Endothelial cell of umbilical vein (primary cell): ENCODE measurements around the gene LCE4A. TPM values are rescaled to one million over a fixed set of nuclear protein-coding genes. Genes with fewer than 3 reads are reported as not detected.

Experiments
- BruUV-seq: library from RNA; stranded (reverse); fragments of 400-500 nt; replicated peaks from 2 replicates; lab custom pipeline; 2021; lab: Mats Ljungman, UMichigan
- CTCF ChIA-PET: fragments of 300-600, 350-600 bp; sonication (Branson Sonifier 250); formaldehyde crosslinking; loops from one replicate; lab custom pipeline; 2021; ENCODE audit warnings: antibody characterized with exemption, inconsistent platforms; lab: Charles Lee
- POLR2A ChIA-PET: fragments of 300-600, 350-600 bp; sonication (Branson Sonifier 250); formaldehyde crosslinking; loops from one replicate; lab custom pipeline; 2021; ENCODE audit warnings: antibody characterized with exemption, inconsistent platforms; lab: Charles Lee
- DNase-seq: peaks from one replicate; pipeline ENCODE4 v3.0.0-alpha.2; 2011; ENCODE audit warnings: low read depth, low spot score
- FAIRE-seq: peaks from 2 replicates; lab custom pipeline; 2011; peaks lifted over from hg19 to GRCh38; lab: Jason Lieb, UNC
- H2AFZ ChIP-seq: 2 replicates; pipeline ENCODE4 v1.6.0; 2012; ENCODE audit warnings: low read depth, low read length, control low read depth, inconsistent platforms
- H3K27ac ChIP-seq: 2 replicates; pipeline ENCODE4 v1.5.1; 2011; ENCODE audit warnings: low read depth, mild to moderate bottlenecking, control low read depth, low read length, moderate library complexity; ENCODE audit not compliant: insufficient read depth
- H3K27me3 ChIP-seq, 2 experiments: 2 replicates each; pipeline versions ENCODE4 v1.6.0 to v1.6.1; 2011; ENCODE audit warnings: low read length in 2 of 2, mixed read lengths in 1 of 2; ENCODE audit not compliant: control insufficient read depth in 2 of 2, insufficient read depth in 2 of 2
- H3K36me3 ChIP-seq, 2 experiments: 2 replicates in 1 of 2; 3 replicates in 1 of 2; pipeline ENCODE4 v1.5.1; 2011; ENCODE audit warnings: low read length in 2 of 2, mild to moderate bottlenecking in 1 of 2, moderate library complexity in 1 of 2; ENCODE audit not compliant: control insufficient read depth in 2 of 2, insufficient read depth in 2 of 2; ENCODE audit errors: extremely low read depth in 1 of 2
- H3K4me1 ChIP-seq: 3 replicates; pipeline ENCODE4 v1.5.1; 2011; ENCODE audit warnings: mild to moderate bottlenecking, low read length; ENCODE audit not compliant: control insufficient read depth, insufficient read depth; ENCODE audit errors: extremely low read depth
- H3K4me2 ChIP-seq: 2 replicates; pipeline ENCODE4 v1.6.1; 2011; ENCODE audit warnings: low read length, control low read depth, mixed read lengths; ENCODE audit not compliant: insufficient read depth
- H3K4me3 ChIP-seq, 3 experiments: fragments of 200-600 bp in 1 of 3; sonication (generic), shearing (Covaris generic) in 1 of 3; replicated peaks in 1 of 3; 2 replicates each; pipeline ENCODE4 v1.5.1; 2011 to 2016; ENCODE audit warnings: control low read depth in 3 of 3, low read length in 3 of 3, mild to moderate bottlenecking in 2 of 3, inconsistent platforms in 1 of 3, low read depth in 1 of 3, moderate library complexity in 1 of 3; ENCODE audit not compliant: insufficient read depth in 1 of 3
- H3K79me2 ChIP-seq: 2 replicates; pipeline ENCODE4 v1.6.0; 2012; ENCODE audit warnings: low read length, inconsistent platforms; ENCODE audit not compliant: control insufficient read depth, insufficient read depth
- H3K9ac ChIP-seq: replicated peaks from 2 replicates; pipeline ENCODE3; 2011; ENCODE audit warnings: low read length, control low read depth; ENCODE audit not compliant: insufficient read depth; ENCODE audit errors: extremely low read depth
- H3K9me1 ChIP-seq: replicated peaks from 3 replicates; pipeline ENCODE4 v1.6.0; 2011; ENCODE audit warnings: mild to moderate bottlenecking, low read length; ENCODE audit not compliant: control insufficient read depth, insufficient read depth; ENCODE audit errors: extremely low read depth
- H3K9me3 ChIP-seq: replicated peaks from 2 replicates; pipeline ENCODE4 v1.5.1; 2012; ENCODE audit warnings: low read length, inconsistent platforms; ENCODE audit not compliant: control insufficient read depth, insufficient read depth
- H4K20me1 ChIP-seq: replicated peaks from 2 replicates; pipeline ENCODE3; 2011; ENCODE audit warnings: mild to moderate bottlenecking, low read length; ENCODE audit not compliant: control insufficient read depth, insufficient read depth; ENCODE audit errors: extremely low read depth
- EZH2 ChIP-seq: IDR thresholded peaks from 2 replicates; pipeline ENCODE4 v1.6.1; 2012; ENCODE audit warnings: borderline replicate concordance, low read depth, mild to moderate bottlenecking, moderate library complexity, low read length, inconsistent platforms; ENCODE audit not compliant: severe bottlenecking
- FOS ChIP-seq: IDR thresholded peaks from 2 replicates; pipeline ENCODE4 v1.6.1; 2011; ENCODE audit warnings: mild to moderate bottlenecking, low read length, moderate library complexity, borderline replicate concordance; ENCODE audit not compliant: insufficient read depth
- GATA2 ChIP-seq: IDR thresholded peaks from 2 replicates; pipeline ENCODE4 v1.7.0; 2011; ENCODE audit warnings: low read depth, mild to moderate bottlenecking, moderate library complexity, mixed read lengths, low read length; ENCODE audit not compliant: insufficient read length, insufficient read depth
- JUN ChIP-seq: IDR thresholded peaks from 2 replicates; pipeline ENCODE4 v1.6.1; 2011; ENCODE audit warnings: borderline replicate concordance, low read depth; ENCODE audit not compliant: insufficient read length, insufficient read depth
- MYC ChIP-seq: IDR thresholded peaks from one replicate; pipeline ENCODE4 v1.6.1; 2011; ENCODE audit warnings: mild to moderate bottlenecking, low read depth, low read length
- POLR2A ChIP-seq: IDR thresholded peaks from 2 replicates; pipeline ENCODE4 v1.6.1; 2012; ENCODE audit warnings: low read depth, mild to moderate bottlenecking, control low read depth, low read length
- POLR2AphosphoS5 ChIP-seq: IDR thresholded peaks from 2 replicates; pipeline ENCODE4 v1.6.1; 2012; ENCODE audit warnings: low read depth, mild to moderate bottlenecking, control low read depth, low read length, moderate library complexity; ENCODE audit not compliant: insufficient read depth
- dilution Hi-C: fragments of 300-500 bp; cut with MboI; formaldehyde crosslinking; loops from one replicate; pipeline ENCODE4 v1.15.0; 2019; ENCODE audit warnings: low sequenced_read_pairs; ENCODE audit not compliant: extremely low pct_ligation_motif_present
- intact Hi-C: fragments of 100-400 bp; cut with micrococcal nuclease; formaldehyde crosslinking; loops from one replicate; pipeline ENCODE4 v1.10.0; 2022
- polyA plus RNA-seq, 4 experiments: library from polyadenylated mRNA; depleted of rRNA in 3 of 4; stranded (reverse) in 3 of 4; unstranded in 1 of 4; fragments of >200 nt; gene quantifications; 2 replicates each; pipeline versions ENCODE4 v1.2.1 to v1.2.3, GENCODE V29; 2011 to 2012; ENCODE audit warnings: missing spikeins in 1 of 4
- total RNA-seq: library from RNA; stranded (reverse); gene quantifications from 2 replicates; pipeline ENCODE4 v1.2.3, GENCODE V29; 2021
- TF ChIP-seq, protein P1 (sequence below), 2 donors: IDR thresholded peaks; 1 replicate in 1 of 2; 2 replicates in 1 of 2; pipeline ENCODE4 v1.5.1; 2011; ENCODE audit warnings: low read length in 2 of 2, mild to moderate bottlenecking in 2 of 2, moderate library complexity in 2 of 2, control low read depth in 1 of 2, inconsistent platforms in 1 of 2, low read depth in 1 of 2; ENCODE audit not compliant: insufficient read depth in 1 of 2; ENCODE audit errors: extremely low read depth in 1 of 2
- TF ChIP-seq, protein P2 (sequence below): IDR thresholded peaks from 2 replicates; pipeline ENCODE4 v1.6.1; 2011; ENCODE audit not compliant: insufficient read depth, insufficient read length

The LCE4A gene
- total and polyA plus RNA-seq, 2 donors (not counting 3 experiments of a cell fraction or from before 2014, with no cell fraction given), result not detected

DNA sequence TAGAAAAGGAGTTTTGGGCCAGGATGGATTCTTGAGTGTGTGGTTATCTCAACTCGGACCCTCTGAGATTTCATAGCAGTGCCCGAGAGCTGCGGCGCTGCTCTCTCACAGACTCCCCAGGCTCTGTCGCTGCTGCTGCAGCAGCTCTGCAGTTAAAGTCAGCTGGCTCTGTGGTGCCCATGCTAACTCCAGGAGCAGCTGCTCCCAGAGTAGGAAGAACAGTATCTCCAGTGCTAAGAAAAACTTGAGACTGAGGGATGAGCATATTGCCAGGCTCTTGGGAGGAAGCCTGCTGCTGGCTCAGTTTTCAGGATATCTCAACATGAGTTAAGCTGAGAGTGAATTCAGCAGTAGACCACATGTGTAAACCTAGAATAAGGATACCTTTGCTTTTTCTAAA is 40.3 kb upstream of the LCE4A start:
- Histone ChIP-seq H4K20me1 (no peaks in the 10 kb centered on the region), H3K9me1 (no peaks in the 10 kb centered on the region), H2AFZ (no peak overlapping the region), H3K27ac (no peak overlapping the region), H3K27me3 (no peaks in the 10 kb centered on the region), H3K4me3 (no peak overlapping the region), H3K4me2 (no peak overlapping the region), H3K9ac (no peak overlapping the region), H3K4me1 (no peaks in the 10 kb centered on the region), H3K36me3 (no peaks in the 10 kb centered on the region), H3K9me3 (no peaks in the 10 kb centered on the region), H3K79me2 (no peaks in the 10 kb centered on the region)
- DNase-seq, result no peak
- ChIA-PET POLR2A (no interaction called here), CTCF (no interaction called here)
- dilution Hi-C loops (no loop called here), intact Hi-C loops (no loop called here)
- BruUV-seq, result no TSS peak
- no peak for FAIRE-seq
- TF ChIP-seq POLR2A (no peak), POLR2AphosphoS5 (no peak), GATA2 (no peak), MYC (no peak), JUN (no peak), EZH2 (no peak), FOS (no peak)
- TF ChIP-seq, protein P1, sequence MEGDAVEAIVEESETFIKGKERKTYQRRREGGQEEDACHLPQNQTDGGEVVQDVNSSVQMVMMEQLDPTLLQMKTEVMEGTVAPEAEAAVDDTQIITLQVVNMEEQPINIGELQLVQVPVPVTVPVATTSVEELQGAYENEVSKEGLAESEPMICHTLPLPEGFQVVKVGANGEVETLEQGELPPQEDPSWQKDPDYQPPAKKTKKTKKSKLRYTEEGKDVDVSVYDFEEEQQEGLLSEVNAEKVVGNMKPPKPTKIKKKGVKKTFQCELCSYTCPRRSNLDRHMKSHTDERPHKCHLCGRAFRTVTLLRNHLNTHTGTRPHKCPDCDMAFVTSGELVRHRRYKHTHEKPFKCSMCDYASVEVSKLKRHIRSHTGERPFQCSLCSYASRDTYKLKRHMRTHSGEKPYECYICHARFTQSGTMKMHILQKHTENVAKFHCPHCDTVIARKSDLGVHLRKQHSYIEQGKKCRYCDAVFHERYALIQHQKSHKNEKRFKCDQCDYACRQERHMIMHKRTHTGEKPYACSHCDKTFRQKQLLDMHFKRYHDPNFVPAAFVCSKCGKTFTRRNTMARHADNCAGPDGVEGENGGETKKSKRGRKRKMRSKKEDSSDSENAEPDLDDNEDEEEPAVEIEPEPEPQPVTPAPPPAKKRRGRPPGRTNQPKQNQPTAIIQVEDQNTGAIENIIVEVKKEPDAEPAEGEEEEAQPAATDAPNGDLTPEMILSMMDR (IDR thresholded peaks at IDR 0.05; ENCODE audit: extremely low read depth in 1 of 2, insufficient read depth in 1 of 2, low read depth in 1 of 2, low read length in 2 of 2), result no peak
- TF ChIP-seq, protein P2, sequence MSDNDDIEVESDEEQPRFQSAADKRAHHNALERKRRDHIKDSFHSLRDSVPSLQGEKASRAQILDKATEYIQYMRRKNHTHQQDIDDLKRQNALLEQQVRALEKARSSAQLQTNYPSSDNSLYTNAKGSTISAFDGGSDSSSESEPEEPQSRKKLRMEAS, result no peak
